Trophoblast cell (in vitro differentiated cells and primary cell): Measurements from ENCODE around the gene MYL3.

Source experiments
- DNase-seq, 2 donors: peaks; one replicate each; pipeline ENCODE4 v3.0.0-alpha.2; 2016
- H2AFZ ChIP-seq: 2 replicates; pipeline ENCODE4 v1.6.1; 2013; ENCODE audit warnings: low read length, moderate library complexity, mild to moderate bottlenecking; ENCODE audit not compliant: insufficient read depth, poor library complexity
- H2AK5ac ChIP-seq: 2 replicates; pipeline ENCODE4 v1.6.1; 2013; ENCODE audit warnings: mild to moderate bottlenecking, low read length
- H2BK120ac ChIP-seq: 2 replicates; pipeline ENCODE4 v1.6.1; 2013; ENCODE audit warnings: low read length, mild to moderate bottlenecking, moderate library complexity; ENCODE audit not compliant: insufficient read depth, poor library complexity
- H2BK12ac ChIP-seq: 2 replicates; pipeline ENCODE4 v1.6.1; 2013; ENCODE audit warnings: mild to moderate bottlenecking, low read length, moderate library complexity
- H2BK5ac ChIP-seq: 2 replicates; pipeline ENCODE4 v1.6.1; 2013; ENCODE audit warnings: low read length, low read depth, moderate library complexity, mild to moderate bottlenecking; ENCODE audit not compliant: poor library complexity
- H3K14ac ChIP-seq: 2 replicates; pipeline ENCODE4 v1.6.1; 2013; ENCODE audit warnings: mild to moderate bottlenecking, low read length
- H3K18ac ChIP-seq: 2 replicates; pipeline ENCODE4 v1.6.1; 2013; ENCODE audit warnings: mild to moderate bottlenecking, low read length
- H3K23ac ChIP-seq: 2 replicates; pipeline ENCODE4 v1.6.1; 2013; ENCODE audit warnings: low read length
- H3K27ac ChIP-seq: 2 replicates; pipeline ENCODE4 v1.5.1; 2013; ENCODE audit warnings: low read depth, mild to moderate bottlenecking, inconsistent platforms, low read length, moderate library complexity
- H3K27me3 ChIP-seq: 2 replicates; pipeline ENCODE4 v1.6.1; 2013; ENCODE audit warnings: inconsistent platforms, mild to moderate bottlenecking, low read length, moderate library complexity; ENCODE audit not compliant: insufficient read depth
- H3K36me3 ChIP-seq, 2 experiments: 1 replicate in 1 of 2; 2 replicates in 1 of 2; pipeline ENCODE4 v1.6.1; 2013; ENCODE audit warnings: low read length in 2 of 2, mild to moderate bottlenecking in 2 of 2, moderate library complexity in 1 of 2; ENCODE audit not compliant: insufficient read depth in 2 of 2, control insufficient read depth in 1 of 2
- H3K4ac ChIP-seq: 2 replicates; pipeline ENCODE4 v1.6.1; 2013; ENCODE audit warnings: low read depth, mild to moderate bottlenecking, low read length, moderate library complexity
- H3K4me1 ChIP-seq, 2 experiments: 1 replicate in 1 of 2; 2 replicates in 1 of 2; pipeline ENCODE4 v1.6.1; 2013; ENCODE audit warnings: low read length in 2 of 2, mild to moderate bottlenecking in 2 of 2, moderate library complexity in 1 of 2; ENCODE audit not compliant: insufficient read depth in 2 of 2, control insufficient read depth in 1 of 2
- H3K4me2 ChIP-seq: 2 replicates; pipeline ENCODE4 v1.6.1; 2013; ENCODE audit warnings: inconsistent platforms, mild to moderate bottlenecking, low read length, moderate library complexity
- H3K4me3 ChIP-seq: 2 replicates; pipeline ENCODE4 v1.5.1; 2013; ENCODE audit warnings: mild to moderate bottlenecking, low read depth, low read length, inconsistent platforms
- H3K79me1 ChIP-seq: one replicate; pipeline ENCODE4 v1.6.1; 2013; ENCODE audit warnings: low read length
- H3K79me2 ChIP-seq: 2 replicates; pipeline ENCODE4 v1.6.1; 2013; ENCODE audit warnings: low read length, mild to moderate bottlenecking; ENCODE audit not compliant: control insufficient read depth, insufficient read depth, poor library complexity
- H3K9ac ChIP-seq: 2 replicates; pipeline ENCODE4 v1.6.1; 2013; ENCODE audit warnings: mild to moderate bottlenecking, low read length
- H3K9me3 ChIP-seq: 2 replicates; pipeline ENCODE4 v1.6.1; 2013; ENCODE audit warnings: low read depth, mild to moderate bottlenecking, control low read depth, inconsistent platforms, low read length; ENCODE audit not compliant: insufficient read depth
- H4K12ac ChIP-seq: 2 replicates; pipeline ENCODE4 v1.6.1; 2013; ENCODE audit warnings: low read depth, mild to moderate bottlenecking, low read length, moderate library complexity
- H4K8ac ChIP-seq: 2 replicates; pipeline ENCODE4 v1.6.1; 2013; ENCODE audit warnings: low read depth, mild to moderate bottlenecking, low read length, moderate library complexity
- H4K91ac ChIP-seq: one replicate; pipeline ENCODE4 v1.6.1; 2013; ENCODE audit warnings: low read depth, mild to moderate bottlenecking, low read length, moderate library complexity
- WGBS: extraction: QIAGEN DNeasy Blood & Tissue Kit; methylation state at CpG from one replicate; pipeline ENCODE4 v1.1.7; 2013; ENCODE audit warnings: missing lambda C conversion rate; ENCODE audit not compliant: insufficient read length, insufficient coverage; ENCODE audit errors: extremely low coverage; 5-methylcytosine and 5-hydroxymethylcytosine counted together

The MYL3 gene

DNA sequence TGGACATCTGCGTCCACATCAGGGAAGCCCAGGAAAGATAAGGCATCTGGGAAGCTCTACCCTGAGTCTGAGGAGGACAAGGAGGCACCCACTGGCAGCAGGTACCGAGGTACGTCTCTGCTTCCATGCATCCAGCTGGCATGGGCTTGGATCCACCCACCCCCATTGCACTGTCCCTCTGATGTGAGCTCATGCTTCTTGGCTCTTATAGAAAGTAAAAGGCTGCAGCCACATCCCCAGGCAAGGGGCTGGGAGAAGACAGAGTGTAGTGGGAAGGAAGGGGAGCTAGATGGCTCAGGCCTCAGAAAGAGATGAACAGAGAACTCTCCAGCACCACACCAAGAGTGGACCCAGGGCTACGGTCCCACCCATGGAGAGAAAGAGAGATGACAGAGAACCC, 32.5 kb upstream of the MYL3 start:
- no CpG with 5 or more reads among the region's 4 CpGs for WGBS
- H3K23ac ChIP-seq, result no peak overlapping the region
- H3K4me3 ChIP-seq, result no peak overlapping the region
- DNase-seq, result no peak
- no peak overlapping the region for H4K8ac ChIP-seq
- no peak overlapping the region for H4K12ac ChIP-seq
- H3K79me1 ChIP-seq, result no peaks in the 10 kb centered on the region
- peaks cover 5 to 8% of the 10 kb centered on the region in 2 experiments for H3K4me1 ChIP-seq
- no peak overlapping the region for H3K9ac ChIP-seq
- no peak overlapping the region for H2AFZ ChIP-seq
- no peak overlapping the region for H2BK5ac ChIP-seq
- H4K91ac ChIP-seq, result no peak overlapping the region
- H3K4ac ChIP-seq, result no peak overlapping the region
- H3K14ac ChIP-seq, result no peak overlapping the region
- H3K27ac ChIP-seq, result no peak overlapping the region
- no peak overlapping the region for H2BK12ac ChIP-seq
- H3K18ac ChIP-seq, result no peak overlapping the region
- H3K27me3 ChIP-seq, result peaks cover 11% of the 10 kb centered on the region
- no peak overlapping the region for H3K4me2 ChIP-seq
- H2AK5ac ChIP-seq, result no peak overlapping the region
- peaks cover 2% of the 10 kb centered on the region for H3K9me3 ChIP-seq
- no peak overlapping the region for H2BK120ac ChIP-seq
- no peaks in the 10 kb centered on the region for H3K36me3 ChIP-seq
- H3K79me2 ChIP-seq, result peaks cover 2% of the 10 kb centered on the region

DNA sequence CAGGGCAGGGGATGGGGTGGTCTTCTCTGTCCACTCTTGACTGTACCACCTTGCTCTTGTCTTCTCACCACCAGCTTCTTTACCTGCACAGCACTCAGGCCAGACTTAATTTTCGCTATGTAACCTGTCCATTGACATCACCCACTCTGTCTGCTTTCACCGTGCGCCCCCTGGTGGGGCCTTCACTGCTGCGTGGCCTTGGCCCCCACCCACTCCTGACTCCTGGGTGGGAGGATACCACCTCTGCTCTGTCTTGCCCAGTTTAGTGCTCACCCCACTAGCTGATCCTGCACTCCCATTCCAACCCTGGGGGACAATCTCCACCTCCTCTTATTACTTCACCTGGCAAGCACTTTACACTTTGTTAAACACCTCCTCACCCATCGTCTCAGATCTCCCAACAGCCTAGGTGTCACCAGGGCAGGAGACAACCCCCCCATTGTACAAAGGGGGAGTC, 32.0 kb upstream of the MYL3 start:
- Histone ChIP-seq H4K12ac (no peak overlapping the region), H2AK5ac (no peak overlapping the region), H3K9me3 (peaks cover 2% of the 10 kb centered on the region), H3K36me3 (no peaks in the 10 kb centered on the region), H3K27ac (no peak overlapping the region), H3K79me1 (no peaks in the 10 kb centered on the region), H3K4me3 (no peak overlapping the region), H3K9ac (no peak overlapping the region), H3K23ac (no peak overlapping the region), H2BK5ac (no peak overlapping the region), H3K27me3 (peaks cover 11% of the 10 kb centered on the region), H3K14ac (no peak overlapping the region), H4K91ac (no peak overlapping the region), H3K4ac (no peak overlapping the region), H3K4me1 (peaks cover 5 to 8% of the 10 kb centered on the region in 2 experiments), H2BK120ac (no peak overlapping the region), H3K18ac (no peak overlapping the region), H2AFZ (no peak overlapping the region), H3K4me2 (no peak overlapping the region), H3K79me2 (peaks cover 2% of the 10 kb centered on the region), H4K8ac (no peak overlapping the region), H2BK12ac (no peak overlapping the region)
- WGBS, result no CpG with 5 or more reads among the region's 5 CpGs
- DNase-seq, result peak; percentile 52 to 81

DNA sequence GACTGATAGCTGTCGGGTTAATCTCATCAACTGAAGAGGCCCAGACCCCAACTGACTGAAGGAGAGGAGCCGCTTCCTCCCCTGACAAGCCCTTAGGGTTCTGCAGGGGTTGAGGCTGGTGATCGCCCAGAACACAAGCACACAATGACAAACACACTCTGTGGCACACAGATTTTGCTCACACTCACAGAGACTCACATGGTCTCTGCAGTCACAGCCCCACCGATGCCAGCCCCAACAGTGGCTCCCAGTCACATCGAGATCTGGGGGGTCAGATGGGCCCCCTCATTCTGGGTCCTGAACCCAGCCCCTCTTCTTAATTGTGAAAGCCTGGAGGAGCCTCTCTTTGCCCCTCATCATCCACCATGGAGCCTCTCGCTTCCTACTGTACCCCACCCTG, 31.0 kb upstream of the MYL3 start:
- WGBS, result no CpG with 5 or more reads among the region's 6 CpGs

DNA sequence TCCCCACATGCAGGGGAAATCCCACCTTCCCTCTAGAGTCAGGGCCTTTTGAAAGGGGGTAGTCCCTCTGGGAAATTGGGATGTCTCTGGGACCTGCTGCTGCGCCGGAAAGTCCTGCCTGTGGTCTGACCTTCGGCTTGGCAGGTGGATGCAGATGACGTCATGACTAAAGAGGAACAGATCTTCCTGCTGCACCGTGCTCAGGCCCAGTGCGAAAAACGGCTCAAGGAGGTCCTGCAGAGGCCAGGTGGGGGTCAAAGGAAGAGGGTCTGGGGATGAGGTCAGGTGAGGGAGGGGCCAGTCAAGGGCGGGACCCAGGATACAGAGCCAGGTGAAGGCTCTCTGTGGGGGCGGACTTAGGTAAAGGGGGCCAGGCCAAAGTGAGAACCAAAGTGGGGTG, 30.5 kb upstream of the MYL3 start:
- no peak overlapping the region for H3K4ac ChIP-seq
- no peak overlapping the region for H3K23ac ChIP-seq
- no peak overlapping the region for H2AK5ac ChIP-seq
- no peak overlapping the region for H3K18ac ChIP-seq
- H2BK12ac ChIP-seq, result no peak overlapping the region
- no peak overlapping the region for H2BK120ac ChIP-seq
- no peak overlapping the region for H2BK5ac ChIP-seq
- no peak overlapping the region for H2AFZ ChIP-seq
- peaks cover 2% of the 10 kb centered on the region for H3K79me2 ChIP-seq
- no peak overlapping the region for H3K9ac ChIP-seq
- no peak overlapping the region for H4K12ac ChIP-seq
- H3K4me1 ChIP-seq, result peaks cover 5 to 8% of the 10 kb centered on the region in 2 experiments
- H3K14ac ChIP-seq, result no peak overlapping the region
- no CpG with 5 or more reads among the region's 9 CpGs for WGBS
- H3K27ac ChIP-seq, result no peak overlapping the region
- H4K8ac ChIP-seq, result no peak overlapping the region
- peaks cover 4% of the 10 kb centered on the region for H3K9me3 ChIP-seq
- H3K36me3 ChIP-seq, result no peaks in the 10 kb centered on the region
- no peak overlapping the region for H3K4me3 ChIP-seq
- H3K4me2 ChIP-seq, result no peak overlapping the region
- H4K91ac ChIP-seq, result no peak overlapping the region
- H3K79me1 ChIP-seq, result no peaks in the 10 kb centered on the region
- DNase-seq, result no peak
- peaks cover 11% of the 10 kb centered on the region for H3K27me3 ChIP-seq

More for the DNA sequence above, 31.0 kb upstream of the MYL3 start:
- Histone ChIP-seq H2AFZ (no peak overlapping the region), H3K36me3 (no peaks in the 10 kb centered on the region), H3K79me1 (no peaks in the 10 kb centered on the region), H2BK5ac (no peak overlapping the region), H4K8ac (no peak overlapping the region), H3K4me3 (no peak overlapping the region), H3K9me3 (peaks cover 4% of the 10 kb centered on the region), H2AK5ac (no peak overlapping the region), H3K4me1 (peaks cover 5 to 8% of the 10 kb centered on the region in 2 experiments), H3K4ac (no peak overlapping the region), H4K91ac (no peak overlapping the region), H3K9ac (no peak overlapping the region), H3K79me2 (peaks cover 2% of the 10 kb centered on the region), H2BK120ac (no peak overlapping the region), H3K23ac (no peak overlapping the region), H3K14ac (no peak overlapping the region), H3K18ac (no peak overlapping the region), H3K4me2 (no peak overlapping the region), H3K27me3 (peaks cover 11% of the 10 kb centered on the region), H4K12ac (no peak overlapping the region), H2BK12ac (no peak overlapping the region), H3K27ac (no peak overlapping the region)
- no peak for DNase-seq
